Endothelial cell of umbilical vein (primary cell): Measurements from ENCODE around the gene ZNF850.

ENCODE experiments used
- CTCF ChIP-seq, 2 donors: IDR thresholded peaks; 1 replicate in 1 of 2; 2 replicates in 1 of 2; pipeline ENCODE4 v1.5.1; 2011; ENCODE audit warnings: low read length in 2 of 2, mild to moderate bottlenecking in 2 of 2, moderate library complexity in 2 of 2, control low read depth in 1 of 2, inconsistent platforms in 1 of 2, low read depth in 1 of 2; ENCODE audit not compliant: insufficient read depth in 1 of 2; ENCODE audit errors: extremely low read depth in 1 of 2
- EZH2 ChIP-seq: IDR thresholded peaks from 2 replicates; pipeline ENCODE4 v1.6.1; 2012; ENCODE audit warnings: borderline replicate concordance, low read depth, mild to moderate bottlenecking, moderate library complexity, low read length, inconsistent platforms; ENCODE audit not compliant: severe bottlenecking
- FOS ChIP-seq: IDR thresholded peaks from 2 replicates; pipeline ENCODE4 v1.6.1; 2011; ENCODE audit warnings: mild to moderate bottlenecking, low read length, moderate library complexity, borderline replicate concordance; ENCODE audit not compliant: insufficient read depth
- GATA2 ChIP-seq: IDR thresholded peaks from 2 replicates; pipeline ENCODE4 v1.7.0; 2011; ENCODE audit warnings: low read depth, mild to moderate bottlenecking, moderate library complexity, mixed read lengths, low read length; ENCODE audit not compliant: insufficient read length, insufficient read depth
- JUN ChIP-seq: IDR thresholded peaks from 2 replicates; pipeline ENCODE4 v1.6.1; 2011; ENCODE audit warnings: borderline replicate concordance, low read depth; ENCODE audit not compliant: insufficient read length, insufficient read depth
- MAX ChIP-seq: IDR thresholded peaks from 2 replicates; pipeline ENCODE4 v1.6.1; 2011; ENCODE audit not compliant: insufficient read depth, insufficient read length
- MYC ChIP-seq: IDR thresholded peaks from one replicate; pipeline ENCODE4 v1.6.1; 2011; ENCODE audit warnings: mild to moderate bottlenecking, low read depth, low read length
- POLR2A ChIP-seq: IDR thresholded peaks from 2 replicates; pipeline ENCODE4 v1.6.1; 2012; ENCODE audit warnings: low read depth, mild to moderate bottlenecking, control low read depth, low read length
- POLR2AphosphoS5 ChIP-seq: IDR thresholded peaks from 2 replicates; pipeline ENCODE4 v1.6.1; 2012; ENCODE audit warnings: low read depth, mild to moderate bottlenecking, control low read depth, low read length, moderate library complexity; ENCODE audit not compliant: insufficient read depth

- TF ChIP-seq CTCF (IDR thresholded peaks at IDR 0.05; ENCODE audit: extremely low read depth in 1 of 2, insufficient read depth in 1 of 2, low read depth in 1 of 2, low read length in 2 of 2), result no peak
- peak; percentile 89 for TF ChIP-seq POLR2AphosphoS5
- no peak for TF ChIP-seq EZH2
- peak; percentile 72 for TF ChIP-seq POLR2A
- TF ChIP-seq GATA2, result no peak
- no peak for TF ChIP-seq JUN
- no peak for TF ChIP-seq MYC
- no peak for TF ChIP-seq FOS
- TF ChIP-seq MAX, result no peak
Observed at GRCh38 chr19:36687214-36688056, 85.2 kb downstream of the ZNF850 start, which contains the start of gene ZNF567.
